H1 (cell line): ENCODE measurements around the gene LOXL4. TPM values are rescaled to one million over a fixed set of nuclear protein-coding genes. Genes with fewer than 3 reads are reported as not detected.

ENCODE experiments used
- CTCF ChIA-PET: fragments of 300-600 bp; sonication (Branson Sonifier 250); formaldehyde crosslinking; loops from one replicate; lab custom pipeline; 2021; ENCODE audit not compliant: partially characterized antibody; lab: Charles Lee
- POLR2A ChIA-PET: fragments of 300-600 bp; sonication (Branson Sonifier 250); formaldehyde crosslinking; loops from one replicate; lab custom pipeline; 2021; ENCODE audit warnings: inconsistent platforms; ENCODE audit not compliant: partially characterized antibody; lab: Charles Lee
- DNase-seq, 2 experiments: peaks; one replicate each; pipeline versions ENCODE4 v3.0.0 to v3.0.0-alpha.2; 2010 to 2022; ENCODE audit warnings: low spot score in 2 of 2, low read depth in 1 of 2, mixed read lengths in 1 of 2
- FAIRE-seq: peaks from 2 replicates; lab custom pipeline; 2011; peaks lifted over from hg19 to GRCh38; lab: Jason Lieb, UNC
- H2AFZ ChIP-seq: 2 replicates; pipeline ENCODE4 v1.8.1; 2012; ENCODE audit warnings: low read length, inconsistent platforms
- H2AK5ac ChIP-seq: 2 replicates; pipeline ENCODE4 v1.6.1; 2013; ENCODE audit warnings: low read depth, low read length
- H2BK120ac ChIP-seq: replicated peaks from 2 replicates; pipeline ENCODE3; 2013; ENCODE audit warnings: low read depth, low read length, inconsistent platforms
- H2BK12ac ChIP-seq: 2 replicates; pipeline ENCODE4 v1.6.1; 2013; ENCODE audit warnings: low read depth, low read length
- H2BK15ac ChIP-seq: 2 replicates; pipeline ENCODE4 v1.6.1; 2013; ENCODE audit warnings: low read length
- H2BK20ac ChIP-seq: 2 replicates; pipeline ENCODE4 v1.6.1; 2013; ENCODE audit warnings: low read length
- H2BK5ac ChIP-seq: 2 replicates; pipeline ENCODE4 v1.6.1; 2013; ENCODE audit warnings: low read depth, low read length
- H3K14ac ChIP-seq: 2 replicates; pipeline ENCODE4 v1.6.1; 2013; ENCODE audit warnings: inconsistent platforms; ENCODE audit not compliant: insufficient read length
- H3K18ac ChIP-seq: 2 replicates; pipeline ENCODE4 v1.6.1; 2013; ENCODE audit warnings: low read length; ENCODE audit errors: extremely low read depth
- H3K23ac ChIP-seq: 2 replicates; pipeline ENCODE4 v1.6.1; 2013; ENCODE audit warnings: inconsistent platforms; ENCODE audit not compliant: insufficient read length
- H3K23me2 ChIP-seq: 2 replicates; pipeline ENCODE4 v1.6.1; 2013; ENCODE audit warnings: low read depth, low read length
- H3K27ac ChIP-seq: 2 replicates; pipeline ENCODE4 v1.6.1; 2011; ENCODE audit warnings: low read depth, low read length, inconsistent platforms
- H3K27me3 ChIP-seq, 4 experiments: replicated peaks in 1 of 4; 1 replicate in 1 of 4; 2 replicates in 3 of 4; pipeline versions ENCODE4 v1.6.1 to v1.8.1; 2011 to 2013; ENCODE audit warnings: low read length in 3 of 4, mild to moderate bottlenecking in 3 of 4, inconsistent platforms in 2 of 4, mixed read lengths in 2 of 4, moderate library complexity in 1 of 4; ENCODE audit not compliant: control insufficient read depth in 3 of 4, insufficient read depth in 3 of 4; ENCODE audit errors: extremely low read depth in 1 of 4
- H3K36me3 ChIP-seq, 4 experiments: 2 replicates each; pipeline versions ENCODE4 v1.6.1 to v1.8.1; 2011 to 2013; ENCODE audit warnings: mild to moderate bottlenecking in 4 of 4, low read length in 3 of 4, moderate library complexity in 2 of 4, control low read depth in 1 of 4, inconsistent platforms in 1 of 4; ENCODE audit not compliant: insufficient read depth in 4 of 4, control insufficient read depth in 2 of 4
- H3K4ac ChIP-seq: replicated peaks from 2 replicates; pipeline ENCODE3; 2013; ENCODE audit warnings: low read length, low read depth, mixed read lengths, inconsistent platforms; ENCODE audit not compliant: insufficient read length
- H3K4me1 ChIP-seq, 4 experiments: replicated peaks in 1 of 4; 1 replicate in 1 of 4; 2 replicates in 3 of 4; pipeline versions ENCODE4 v1.6.1 to v1.8.1; 2011 to 2013; ENCODE audit warnings: low read length in 3 of 4, inconsistent platforms in 2 of 4, mixed read lengths in 1 of 4; ENCODE audit not compliant: insufficient read depth in 4 of 4, control insufficient read depth in 3 of 4
- H3K4me2 ChIP-seq, 2 experiments: 2 replicates each; pipeline versions ENCODE4 v1.6.1 to v1.8.1; 2011 to 2013; ENCODE audit warnings: low read depth in 2 of 2, low read length in 2 of 2, control low read depth in 1 of 2, inconsistent platforms in 1 of 2, mild to moderate bottlenecking in 1 of 2; ENCODE audit not compliant: insufficient read depth in 1 of 2
- H3K4me3 ChIP-seq, 4 experiments: fragments of 200-600, 300-600 bp in 1 of 4; sonication (generic), shearing (Covaris generic), sonication (Bioruptor Twin) in 1 of 4; 2 replicates each; pipeline versions ENCODE4 v1.5.1 to v1.8.1; 2011 to 2016; ENCODE audit warnings: low read length in 4 of 4, low read depth in 3 of 4, control low read depth in 2 of 4, inconsistent platforms in 2 of 4, mild to moderate bottlenecking in 2 of 4, mixed read lengths in 1 of 4, moderate library complexity in 1 of 4; ENCODE audit not compliant: insufficient read depth in 2 of 4; ENCODE audit errors: extremely low read depth in 1 of 4
- H3K56ac ChIP-seq: replicated peaks from 2 replicates; pipeline ENCODE3; 2013; ENCODE audit warnings: low read depth, mild to moderate bottlenecking, mixed read lengths, low read length, inconsistent platforms; ENCODE audit not compliant: insufficient read length
- H3K79me1 ChIP-seq: 2 replicates; pipeline ENCODE4 v1.6.1; 2013; ENCODE audit warnings: low read depth, low read length, control low read depth
- H3K79me2 ChIP-seq, 2 experiments: 2 replicates each; pipeline versions ENCODE4 v1.6.1 to v1.8.1; 2012 to 2013; ENCODE audit warnings: low read length in 2 of 2, mild to moderate bottlenecking in 2 of 2, inconsistent platforms in 1 of 2; ENCODE audit not compliant: insufficient read depth in 2 of 2, control insufficient read depth in 1 of 2
- H3K9ac ChIP-seq, 4 experiments: replicated peaks in 1 of 4; 1 replicate in 1 of 4; 2 replicates in 3 of 4; pipeline versions ENCODE4 v1.6.1 to v1.8.1; 2011 to 2013; ENCODE audit warnings: low read depth in 3 of 4, low read length in 3 of 4, control low read depth in 2 of 4, mild to moderate bottlenecking in 2 of 4, moderate library complexity in 2 of 4, inconsistent platforms in 1 of 4; ENCODE audit errors: extremely low read depth in 1 of 4
- H3K9me3 ChIP-seq, 2 experiments: 2 replicates each; pipeline versions ENCODE4 v1.6.1 to v1.8.1; 2012 to 2013; ENCODE audit warnings: mild to moderate bottlenecking in 2 of 2, moderate library complexity in 2 of 2, control low read depth in 1 of 2, inconsistent platforms in 1 of 2, low read depth in 1 of 2, low read length in 1 of 2, mixed read lengths in 1 of 2; ENCODE audit not compliant: insufficient read depth in 2 of 2
- H4K20me1 ChIP-seq, 2 experiments: replicated peaks in 1 of 2; 2 replicates each; pipeline versions ENCODE3 to v1.8.1; 2011 to 2013; ENCODE audit warnings: inconsistent platforms in 2 of 2, low read length in 2 of 2, mild to moderate bottlenecking in 1 of 2; ENCODE audit not compliant: insufficient read depth in 2 of 2, control insufficient read depth in 1 of 2
- H4K5ac ChIP-seq: 2 replicates; pipeline ENCODE4 v1.6.1; 2013; ENCODE audit warnings: low read length, low read depth, mixed read lengths, inconsistent platforms; ENCODE audit not compliant: insufficient read length
- H4K8ac ChIP-seq: 2 replicates; pipeline ENCODE4 v1.8.0; 2013; ENCODE audit warnings: mild to moderate bottlenecking, moderate library complexity, low read length, inconsistent platforms; ENCODE audit not compliant: insufficient read depth; ENCODE audit errors: extremely low read depth
- H4K91ac ChIP-seq: replicated peaks from 2 replicates; pipeline ENCODE3; 2013; ENCODE audit warnings: low read length, mixed read lengths, inconsistent platforms; ENCODE audit not compliant: insufficient read length
- ATF2 ChIP-seq: IDR thresholded peaks from 2 replicates; pipeline ENCODE4 v1.6.1; 2012; ENCODE audit warnings: low read length, inconsistent platforms
- BACH1 ChIP-seq: IDR thresholded peaks from 2 replicates; pipeline ENCODE4 v1.6.1; 2012; ENCODE audit warnings: low read length, improper control_type of control experiment
- EGR1 ChIP-seq: IDR thresholded peaks from 2 replicates; pipeline ENCODE4 v1.6.1; 2011; ENCODE audit warnings: low read depth, low read length, borderline replicate concordance
- FOSL1 ChIP-seq: IDR thresholded peaks from 2 replicates; pipeline ENCODE4 v1.6.1; 2011; ENCODE audit warnings: mild to moderate bottlenecking, low read depth, low read length, moderate library complexity; ENCODE audit not compliant: insufficient read depth
- GABPA ChIP-seq: IDR thresholded peaks from 2 replicates; pipeline ENCODE4 v1.6.1; 2011; ENCODE audit warnings: mild to moderate bottlenecking, low read length, moderate library complexity, borderline replicate concordance; ENCODE audit not compliant: insufficient read depth
- KDM4A ChIP-seq: IDR thresholded peaks from one replicate; pipeline ENCODE4 v1.7.1; 2012; ENCODE audit warnings: low read depth, mild to moderate bottlenecking, moderate library complexity, low read length, inconsistent platforms; ENCODE audit not compliant: severe bottlenecking
- MAX ChIP-seq: IDR thresholded peaks from 2 replicates; pipeline ENCODE4 v1.6.1; 2012; ENCODE audit warnings: inconsistent platforms
- PHF8 ChIP-seq: fragments of 200-600 bp; sonication (generic); conservative IDR thresholded peaks from 2 replicates; pipeline ENCODE4 v1.7.1; 2012; ENCODE audit warnings: low read depth, mild to moderate bottlenecking, inconsistent platforms, low read length, moderate library complexity
- SIN3A ChIP-seq, 2 experiments: IDR thresholded peaks in 1 of 2; conservative IDR thresholded peaks in 1 of 2; 2 replicates each; pipeline ENCODE4 v1.6.1; 2011 to 2012; ENCODE audit warnings: low read length in 2 of 2, improper control_type of control experiment in 1 of 2, low read depth in 1 of 2, mild to moderate bottlenecking in 1 of 2
- SIX5 ChIP-seq: IDR thresholded peaks from 2 replicates; pipeline ENCODE4 v1.6.1; 2011; ENCODE audit warnings: mild to moderate bottlenecking, low read depth, low read length
- SP1 ChIP-seq: IDR thresholded peaks from 2 replicates; pipeline ENCODE4 v1.6.1; 2011; ENCODE audit warnings: low read depth, low read length
- SP4 ChIP-seq: IDR thresholded peaks from 2 replicates; pipeline ENCODE4 v1.6.1; 2012; ENCODE audit warnings: low read length, inconsistent platforms
- ZNF274 ChIP-seq: IDR thresholded peaks from 2 replicates; pipeline ENCODE4 v1.7.0; 2012; ENCODE audit warnings: low read length, borderline replicate concordance; ENCODE audit errors: extremely low read depth
- WGBS, 2 experiments: shearing (Covaris generic) in 1 of 2; methylation state at CpG; one replicate each; pipeline versions ENCODE4 v1.1.6 to v1.1.7; 2013 to 2015; ENCODE audit warnings: low lambda C conversion rate in 2 of 2, mixed read lengths in 2 of 2, inconsistent platforms in 1 of 2, low coverage in 1 of 2, missing lambda C conversion rate in 1 of 2; ENCODE audit not compliant: insufficient replicate concordance in 2 of 2, insufficient coverage in 1 of 2, insufficient read length in 1 of 2; ENCODE audit errors: extremely low coverage in 1 of 2, missing lambda C conversion rate in 1 of 2; 5-methylcytosine and 5-hydroxymethylcytosine counted together
- polyA plus RNA-seq, 7 experiments: library from polyadenylated mRNA; depleted of rRNA in 3 of 7; stranded (reverse) in 5 of 7; unstranded in 2 of 7; fragments of >200 nt in 5 of 7; fragments of 200-250 nt in 2 of 7; gene quantifications; 1 replicate in 5 of 7; 2 replicates in 1 of 7; 4 replicates in 1 of 7; pipeline versions ENCODE4 v1.2.1 to v1.2.3, GENCODE V29; 2011 to 2013; ENCODE audit warnings: missing spikeins in 2 of 7, mixed read lengths in 2 of 7
- total RNA-seq: library from RNA; stranded (reverse); fragmentation: NEBNext Ultra II Directional; extraction: Animal tissue kit (Norgen Biotek cat#: 25700); gene quantifications from 2 replicates; pipeline ENCODE4 v1.2.1, GENCODE V29; 2021

The LOXL4 gene
- total and polyA plus RNA-seq, 2 of the 8 experiments (the other 6 are each of a cell fraction or from before 2014, with no cell fraction given): 0.13 to 0.27 TPM

- Histone ChIP-seq H3K18ac (no peak overlapping the region), H2BK20ac (no peak overlapping the region), H3K23ac (no peak overlapping the region), H3K4me1 (peaks cover 0 to 12% (median 3%) of the 10 kb centered on the region in 4 experiments; a peak in 5 of 7 replicates), H3K23me2 (no peaks in the 10 kb centered on the region), H4K5ac (no peak overlapping the region), H4K91ac (no peak overlapping the region), H2BK12ac (no peak overlapping the region), H2BK5ac (no peak overlapping the region), H3K4me2 (no peak overlapping the region; a peak in 1 of 4 replicates), H4K20me1 (no peaks in the 10 kb centered on the region), H2AFZ (no peak overlapping the region), H3K56ac (no peak overlapping the region), H3K4me3 (no peak overlapping the region), H3K79me2 (no peaks in the 10 kb centered on the region), H3K36me3 (no peaks in the 10 kb centered on the region), H2BK15ac (no peak overlapping the region), H3K4ac (no peak overlapping the region), H3K27ac (no peak overlapping the region), H3K9ac (no peak overlapping the region), H3K9me3 (no peaks in the 10 kb centered on the region), H3K27me3 (no peaks in the 10 kb centered on the region), H2AK5ac (no peak overlapping the region), H2BK120ac (no peak overlapping the region), H3K14ac (no peak overlapping the region), H3K79me1 (no peaks in the 10 kb centered on the region), H4K8ac (no peak overlapping the region)
- CTCF ChIA-PET: interaction anchor here (0.9 to 5.9 kb wide), 10 partner anchors 11 to 254 kb away, joined by 3 to 57 read pairs (median 4); no protein-coding TSS in a partner anchor
- 85% methylated on average over 4 of the region's 4 CpGs; no CpG with 5 or more reads in 1 of the 2 experiments for WGBS, 2 experiments
- FAIRE-seq (no peak), DNase-seq (no peak)
- POLR2A ChIA-PET: no interaction called here
- TF ChIP-seq FOSL1: no peak
- TF ChIP-seq BACH1: no peak
- TF ChIP-seq SP1: no peak
- no peak for TF ChIP-seq GABPA
- no peak for TF ChIP-seq KDM4A
- no peak for TF ChIP-seq PHF8
- TF ChIP-seq EGR1: no peak
- no peak for TF ChIP-seq SIX5
- no peak for TF ChIP-seq ATF2
- TF ChIP-seq SP4: no peak
- TF ChIP-seq MAX: no peak
- TF ChIP-seq SIN3A (conservative IDR thresholded peaks at IDR 0.05 in 1 of 2, IDR thresholded peaks at IDR 0.05 in 1 of 2; ENCODE audit: low read depth in 1 of 2, low read length in 2 of 2): no peak
- no peak for TF ChIP-seq ZNF274
Observed at GRCh38 chr10:98295401-98295811, 27.4 kb upstream of the LOXL4 start.
